HL-60 (cell line): ENCODE data around the gene PHLPP2.

Experiments
- CTCF ChIP-seq: IDR thresholded peaks from one replicate; pipeline ENCODE4 v1.5.1; 2011; ENCODE audit warnings: low read length, control low read depth, inconsistent platforms; ENCODE audit not compliant: insufficient read depth
- GABPA ChIP-seq: IDR thresholded peaks from 2 replicates; pipeline ENCODE4 v1.6.1; 2012; ENCODE audit warnings: low read depth
- POLR2AphosphoS5 ChIP-seq: IDR thresholded peaks from 2 replicates; pipeline ENCODE4 v1.6.1; 2012; ENCODE audit warnings: low read depth
- REST ChIP-seq: IDR thresholded peaks from 2 replicates; pipeline ENCODE4 v1.6.1; 2012; ENCODE audit warnings: low read depth; ENCODE audit not compliant: insufficient replicate concordance
- SPI1 ChIP-seq: IDR thresholded peaks from 2 replicates; pipeline ENCODE4 v1.6.1; 2012; ENCODE audit warnings: low read depth, mild to moderate bottlenecking, borderline replicate concordance

DNA sequence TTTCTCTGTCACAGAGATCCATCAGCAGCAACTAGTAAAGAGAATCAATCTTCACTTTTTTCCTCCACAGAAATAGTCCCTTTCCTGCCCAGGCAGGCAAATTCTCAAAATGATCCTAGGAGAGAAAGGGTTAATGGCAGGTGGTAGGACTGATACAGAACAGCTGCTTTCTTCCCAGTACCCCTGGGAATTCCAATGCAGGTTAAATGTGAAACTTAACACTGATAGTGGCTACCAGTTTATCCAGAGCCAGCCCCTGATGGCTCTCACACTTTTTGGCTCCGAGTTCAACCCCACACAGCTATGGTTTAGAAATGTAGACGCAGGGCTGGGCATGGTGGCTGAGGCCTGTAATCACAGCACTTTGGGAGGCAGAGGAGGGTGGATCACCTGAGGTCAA is 76.3 kb downstream of the PHLPP2 start:
- TF ChIP-seq CTCF (no peak), GABPA (no peak), POLR2AphosphoS5 (no peak), REST (no peak), SPI1 (no peak)
